IPS-15b (cell line): ENCODE measurements around the gene NFKBIA.
"Not testable (repeated sequence)": the region's sequence is repeated elsewhere in the genome, so short reads cannot be mapped to it uniquely, and the experiment has no call there.

Source experiments
- H3K27me3 ChIP-seq: one replicate; pipeline ENCODE4 v1.6.1; 2013; ENCODE audit warnings: low read length; ENCODE audit not compliant: control insufficient read depth, insufficient read depth
- H3K36me3 ChIP-seq: one replicate; pipeline ENCODE4 v1.6.1; 2013; ENCODE audit warnings: low read length; ENCODE audit not compliant: control insufficient read depth, insufficient read depth
- H3K4me1 ChIP-seq: one replicate; pipeline ENCODE4 v1.6.1; 2013; ENCODE audit warnings: mild to moderate bottlenecking, low read length; ENCODE audit not compliant: control insufficient read depth, insufficient read depth
- H3K4me3 ChIP-seq: one replicate; pipeline ENCODE4 v1.5.1; 2013; ENCODE audit warnings: low read depth, low read length
- H3K9ac ChIP-seq: one replicate; pipeline ENCODE4 v1.6.1; 2013; ENCODE audit warnings: low read depth, mild to moderate bottlenecking, low read length
- H3K9me3 ChIP-seq: one replicate; pipeline ENCODE4 v1.6.1; 2013; ENCODE audit warnings: mild to moderate bottlenecking, low read length; ENCODE audit not compliant: control insufficient read depth, insufficient read depth

Gene NFKBIA

DNA sequence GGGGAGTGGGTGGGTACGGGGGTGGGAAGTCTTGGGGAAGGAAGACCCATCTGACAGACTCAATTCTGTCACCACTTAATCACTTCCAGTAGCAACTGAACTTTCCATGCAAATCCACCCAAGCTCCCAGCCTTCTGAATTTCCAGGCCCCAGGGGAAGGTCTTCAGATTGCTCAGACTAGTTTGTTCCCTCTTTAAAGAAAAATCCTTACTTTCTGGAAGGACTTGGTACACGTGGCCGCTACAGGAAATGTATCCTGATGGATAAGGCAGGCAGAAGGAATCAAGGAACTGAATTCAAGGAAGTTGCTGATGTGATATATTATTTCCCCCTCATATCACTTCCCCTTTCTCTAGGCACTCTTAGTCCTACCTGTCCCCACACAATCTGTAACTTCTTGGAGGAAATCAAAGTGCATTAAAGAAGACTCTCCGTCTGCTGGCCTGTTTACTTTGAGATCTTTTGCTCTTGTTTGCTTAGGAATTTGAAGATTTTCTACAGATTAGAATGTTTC is 6.4 kb downstream of the NFKBIA start:
- Histone ChIP-seq H3K4me1 (peaks cover 12% of the 10 kb centered on the region), H3K9me3 (no peaks in the 10 kb centered on the region), H3K4me3 (no peak overlapping the region), H3K36me3 (peaks cover 20% of the 10 kb centered on the region), H3K27me3 (no peaks in the 10 kb centered on the region), H3K9ac (no peak overlapping the region)

DNA sequence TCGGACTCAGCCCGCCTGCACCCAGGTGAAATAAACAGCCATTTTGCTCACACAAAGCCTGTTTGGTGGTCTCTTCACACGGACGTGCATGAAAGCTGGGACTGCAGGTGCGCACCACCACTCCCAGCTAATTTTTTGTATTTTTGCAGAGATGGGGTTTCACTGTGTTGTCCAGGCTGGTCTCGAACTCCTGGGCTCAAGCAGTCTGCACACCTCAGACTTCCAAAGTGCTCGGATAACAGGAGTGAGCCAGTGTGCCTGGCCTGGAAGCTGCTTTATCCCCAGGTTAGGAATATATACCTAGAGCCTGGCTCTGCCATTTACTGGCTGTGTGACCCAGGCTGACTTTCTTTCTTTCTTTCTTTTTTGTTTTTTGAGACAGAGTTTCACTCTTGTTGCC is 7.9 kb downstream of the NFKBIA start:
- H3K27me3 ChIP-seq, H3K36me3 ChIP-seq, H3K4me3 ChIP-seq, H3K9me3 ChIP-seq, H3K4me1 ChIP-seq, H3K9ac ChIP-seq: not testable (repeated sequence)

- no peaks in the 10 kb centered on the region for H3K9me3 ChIP-seq
- no peak overlapping the region for H3K4me3 ChIP-seq
- no peak overlapping the region for H3K9ac ChIP-seq
- no peaks in the 10 kb centered on the region for H3K27me3 ChIP-seq
- no peaks in the 10 kb centered on the region for H3K36me3 ChIP-seq
- H3K4me1 ChIP-seq, result peaks cover 10% of the 10 kb centered on the region
Measured at GRCh38 chr14:35395283-35395682, 9.3 kb downstream of the NFKBIA start.

DNA sequence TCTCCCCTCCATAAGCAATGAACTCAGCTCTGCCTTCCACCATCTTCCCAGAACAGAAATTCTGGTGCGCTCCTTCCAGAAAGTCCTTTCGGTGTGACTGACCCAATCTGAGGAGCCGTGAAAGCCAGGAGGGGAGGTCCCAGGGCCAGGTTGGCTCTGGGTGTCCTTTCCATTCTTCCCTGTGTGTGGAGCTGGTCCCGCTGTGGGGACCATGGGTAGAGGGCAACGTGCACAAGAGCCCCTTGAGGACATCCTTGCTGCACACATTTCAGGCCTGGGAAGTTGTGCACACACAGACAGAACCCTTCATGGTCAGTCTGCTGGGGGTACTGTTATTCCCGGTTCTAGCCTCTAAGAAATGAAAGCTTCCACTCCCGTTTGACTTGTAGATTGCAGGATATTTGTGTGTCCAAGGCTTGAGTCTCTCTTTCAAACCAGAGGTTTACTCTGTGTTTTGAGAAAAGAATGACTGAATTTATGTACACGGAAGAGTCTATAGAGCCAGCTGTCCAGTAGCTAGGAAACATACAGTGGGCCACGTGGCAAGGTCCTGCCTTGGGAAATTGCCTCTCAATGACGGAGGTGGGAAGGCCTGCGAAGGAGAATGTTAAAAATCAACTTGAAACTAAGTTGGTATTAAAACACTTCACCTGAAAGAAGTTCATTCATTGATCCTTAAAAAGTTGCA is 10.1 kb downstream of the NFKBIA start:
- Histone ChIP-seq H3K9me3 (no peaks in the 10 kb centered on the region), H3K9ac (no peak overlapping the region), H3K4me1 (peaks cover 10% of the 10 kb centered on the region), H3K36me3 (no peaks in the 10 kb centered on the region), H3K4me3 (no peak overlapping the region), H3K27me3 (no peaks in the 10 kb centered on the region)

- Histone ChIP-seq H3K27me3 (no peaks in the 10 kb centered on the region), H3K36me3 (no peaks in the 10 kb centered on the region), H3K9ac (no peak overlapping the region), H3K9me3 (no peaks in the 10 kb centered on the region), H3K4me1 (peaks cover 10% of the 10 kb centered on the region), H3K4me3 (no peak overlapping the region)
Measured at GRCh38 chr14:35393826-35394225, 10.7 kb downstream of the NFKBIA start.

DNA sequence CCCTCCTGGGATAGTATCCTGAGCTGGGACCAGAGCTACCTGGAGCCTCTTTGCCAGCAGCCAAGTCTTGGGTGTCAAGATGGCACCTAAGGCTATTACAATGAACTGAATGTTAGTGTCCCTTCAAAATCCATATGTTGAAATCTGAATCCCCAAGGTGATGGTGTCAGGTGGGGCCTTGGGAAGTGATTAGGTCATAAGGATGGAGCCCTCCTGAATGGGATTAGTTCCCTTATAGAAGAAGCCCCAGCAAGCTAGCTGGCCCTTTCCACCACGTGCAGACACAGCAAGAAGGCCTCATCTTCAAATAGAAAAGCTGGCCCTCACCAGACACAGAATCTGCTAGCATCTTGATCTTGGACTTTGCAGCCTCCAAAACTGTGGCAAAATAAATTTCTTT is 12.4 kb downstream of the NFKBIA start:
- Histone ChIP-seq H3K27me3 (no peaks in the 10 kb centered on the region), H3K4me3 (no peak overlapping the region), H3K9ac (no peak overlapping the region), H3K9me3 (no peaks in the 10 kb centered on the region), H3K36me3 (no peaks in the 10 kb centered on the region), H3K4me1 (no peaks in the 10 kb centered on the region)

GRCh38 chr14:35391388-35391710 is 13.2 kb downstream of the NFKBIA start:
- no peak overlapping the region for H3K9ac ChIP-seq
- no peaks in the 10 kb centered on the region for H3K9me3 ChIP-seq
- H3K27me3 ChIP-seq, result no peaks in the 10 kb centered on the region

GRCh38 chr14:35390577-35391387 is 13.8 kb downstream of the NFKBIA start:
- H3K9me3 ChIP-seq, result no peaks in the 10 kb centered on the region
- H3K27me3 ChIP-seq, result no peaks in the 10 kb centered on the region
- H3K36me3 ChIP-seq, result no peaks in the 10 kb centered on the region
- no peak overlapping the region for H3K9ac ChIP-seq
- no peak overlapping the region for H3K4me3 ChIP-seq
- H3K4me1 ChIP-seq, result no peaks in the 10 kb centered on the region

More at GRCh38 chr14:35391388-35391710, 13.2 kb downstream of the NFKBIA start:
- Histone ChIP-seq H3K36me3 (no peaks in the 10 kb centered on the region), H3K4me1 (no peaks in the 10 kb centered on the region), H3K4me3 (no peak overlapping the region)

DNA sequence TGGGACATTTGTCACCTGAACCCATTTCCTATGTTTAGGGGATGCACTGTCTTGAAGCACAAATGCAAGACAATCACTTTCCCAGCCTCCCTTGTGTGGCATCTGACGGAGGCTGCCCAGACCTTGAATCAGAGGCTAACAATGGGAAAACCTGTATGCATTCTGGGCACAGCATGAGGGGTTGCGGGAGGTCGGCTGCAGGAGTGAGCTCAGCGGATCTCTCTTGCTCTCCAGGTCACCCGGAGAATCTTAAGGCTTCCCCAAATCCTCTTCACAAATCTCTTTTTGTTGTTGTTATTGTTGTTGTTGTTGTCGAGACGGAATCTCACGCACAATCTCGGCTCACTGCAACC is 15.3 kb downstream of the NFKBIA start:
- Histone ChIP-seq H3K4me3 (no peak overlapping the region), H3K9me3 (no peaks in the 10 kb centered on the region), H3K36me3 (no peaks in the 10 kb centered on the region), H3K27me3 (no peaks in the 10 kb centered on the region), H3K4me1 (no peaks in the 10 kb centered on the region), H3K9ac (no peak overlapping the region)

GRCh38 chr14:35388656-35389314 is 15.8 kb downstream of the NFKBIA start:
- H3K36me3 ChIP-seq, result no peaks in the 10 kb centered on the region
- H3K4me3 ChIP-seq, result no peak overlapping the region
- no peak overlapping the region for H3K9ac ChIP-seq
- no peaks in the 10 kb centered on the region for H3K4me1 ChIP-seq
- no peaks in the 10 kb centered on the region for H3K9me3 ChIP-seq
- no peaks in the 10 kb centered on the region for H3K27me3 ChIP-seq

GRCh38 chr14:35387713-35388579 is 16.6 kb downstream of the NFKBIA start:
- H3K27me3 ChIP-seq, result no peaks in the 10 kb centered on the region
- H3K9me3 ChIP-seq, result no peaks in the 10 kb centered on the region
- no peaks in the 10 kb centered on the region for H3K36me3 ChIP-seq
- H3K9ac ChIP-seq, result no peak overlapping the region
- no peak overlapping the region for H3K4me3 ChIP-seq
- H3K4me1 ChIP-seq, result no peaks in the 10 kb centered on the region
